ENCODE measurements around the gene SOCS6. TPM values are rescaled to one million over a fixed set of nuclear protein-coding genes. Genes with fewer than 3 reads are reported as not detected.

SOCS6 gene
- total RNA-seq, 1 experiment from 2014 or later = 15.5 TPM

- no TSS peak for BruUV-seq (replicated peaks)
- H3K4me1 ChIP-seq (ENCODE audit: insufficient read depth, low read length, poor library complexity, severe bottlenecking) = no peaks in the 10 kb centered on the region
- no peak for DNase-seq (ENCODE audit: low spot score)
- no peak overlapping the region for H3K4me3 ChIP-seq (ENCODE audit: low read depth, low read length, poor library complexity, severe bottlenecking)
- ChIA-PET CTCF (no interaction called here), POLR2A (ENCODE audit: low non-redundant PET) (no interaction called here)
- H3K36me3 ChIP-seq (ENCODE audit: insufficient read depth, low read length, poor library complexity, severe bottlenecking) = no peaks in the 10 kb centered on the region
- H3K27me3 ChIP-seq (replicated peaks; ENCODE audit: insufficient read depth, low read depth, low read length, poor library complexity) = no peaks in the 10 kb centered on the region
- TF ChIP-seq EZH2 (IDR thresholded peaks at IDR 0.05; ENCODE audit: borderline replicate concordance, low read depth, low read length, poor library complexity, severe bottlenecking) (no peak), CTCF (conservative IDR thresholded peaks at IDR 0.05; ENCODE audit: low read depth, low read length) (no peak)
- intact Hi-C loops (cut with micrococcal nuclease; ENCODE audit: unreplicated experiment) = no loop called here
- H3K27ac ChIP-seq (ENCODE audit: low read depth, low read length, poor library complexity, severe bottlenecking) = no peak overlapping the region
- no peaks in the 10 kb centered on the region for H3K9me3 ChIP-seq (ENCODE audit: low read depth, low read length, poor library complexity, severe bottlenecking)
These were observed 75.0 kb downstream of the SOCS6 start for GRCh38 chr18:70363861-70364260.

GRCh38 chr18:70365361-70365760 lies 76.5 kb downstream of the SOCS6 start:
- Histone ChIP-seq H3K4me1 (ENCODE audit: insufficient read depth, low read length, poor library complexity, severe bottlenecking) (no peaks in the 10 kb centered on the region), H3K27me3 (replicated peaks; ENCODE audit: insufficient read depth, low read depth, low read length, poor library complexity) (no peaks in the 10 kb centered on the region), H3K27ac (ENCODE audit: low read depth, low read length, poor library complexity, severe bottlenecking) (no peak overlapping the region), H3K9me3 (ENCODE audit: low read depth, low read length, poor library complexity, severe bottlenecking) (no peaks in the 10 kb centered on the region), H3K4me3 (ENCODE audit: low read depth, low read length, poor library complexity, severe bottlenecking) (no peak overlapping the region), H3K36me3 (ENCODE audit: insufficient read depth, low read length, poor library complexity, severe bottlenecking) (no peaks in the 10 kb centered on the region)
- POLR2A ChIA-PET (ENCODE audit: low non-redundant PET) = no interaction called here
- TF ChIP-seq CTCF (conservative IDR thresholded peaks at IDR 0.05; ENCODE audit: low read depth, low read length) = no peak
- TF ChIP-seq EZH2 (IDR thresholded peaks at IDR 0.05; ENCODE audit: borderline replicate concordance, low read depth, low read length, poor library complexity, severe bottlenecking) = no peak
- intact Hi-C loops (cut with micrococcal nuclease; ENCODE audit: unreplicated experiment) = no loop called here
- CTCF ChIA-PET = no interaction called here
- no TSS peak for BruUV-seq (replicated peaks)
- DNase-seq (ENCODE audit: low spot score) = no peak

- no peak overlapping the region for H3K4me3 ChIP-seq (ENCODE audit: low read depth, low read length, poor library complexity, severe bottlenecking)
- H3K27me3 ChIP-seq (replicated peaks; ENCODE audit: insufficient read depth, low read depth, low read length, poor library complexity) = no peaks in the 10 kb centered on the region
- no TSS peak for BruUV-seq (replicated peaks)
- CTCF ChIA-PET = no interaction called here
- intact Hi-C loops (cut with micrococcal nuclease; ENCODE audit: unreplicated experiment) = no loop called here
- TF ChIP-seq CTCF (conservative IDR thresholded peaks at IDR 0.05; ENCODE audit: low read depth, low read length) = no peak
- no peak for TF ChIP-seq EZH2 (IDR thresholded peaks at IDR 0.05; ENCODE audit: borderline replicate concordance, low read depth, low read length, poor library complexity, severe bottlenecking)
- H3K4me1 ChIP-seq (ENCODE audit: insufficient read depth, low read length, poor library complexity, severe bottlenecking) = no peaks in the 10 kb centered on the region
- no peaks in the 10 kb centered on the region for H3K9me3 ChIP-seq (ENCODE audit: low read depth, low read length, poor library complexity, severe bottlenecking)
- H3K36me3 ChIP-seq (ENCODE audit: insufficient read depth, low read length, poor library complexity, severe bottlenecking) = no peaks in the 10 kb centered on the region
- no peak for DNase-seq (ENCODE audit: low spot score)
- H3K27ac ChIP-seq (ENCODE audit: low read depth, low read length, poor library complexity, severe bottlenecking) = no peak overlapping the region
- POLR2A ChIA-PET (ENCODE audit: low non-redundant PET) = interaction anchor here (0.6 kb wide), 1 partner anchor 764 kb away, joined by 3 read pairs; no protein-coding TSS in a partner anchor
These were observed 77.3 kb downstream of the SOCS6 start for GRCh38 chr18:70366174-70366573.
